COLO668 (cell line): ENCODE data around the gene OTX2.
A peak's percentile ranks its signal among the peaks of the same experiment; 100 is the strongest.

ENCODE experiments used
- DNase-seq: peaks from one replicate; lab custom pipeline; 2025; ENCODE audit not compliant: unreplicated experiment; lab: John Stamatoyannopoulos, UW

OTX2 gene

GRCh38 chr14:56810147-56810719 is at the start of gene OTX2:
OTX2 (minus strand) TSS chr14:56810479; CDS start chr14:56805456, 5,023 bp downstream.
- no peak for DNase-seq

GRCh38 chr14:56858422-56858821 is 48.1 kb upstream of the OTX2 start:
- no peak for DNase-seq

- DNase-seq = no peak
These were observed 46.9 kb upstream of the OTX2 start for GRCh38 chr14:56857216-56857615.

- peak; percentile 67 for DNase-seq
These were observed 45.7 kb upstream of the OTX2 start for GRCh38 chr14:56855891-56856461.

GRCh38 chr14:56854325-56854724 is 44.0 kb upstream of the OTX2 start:
- no peak for DNase-seq

- DNase-seq = no peak
These were observed 37.0 kb upstream of the OTX2 start for GRCh38 chr14:56846970-56847930.

GRCh38 chr14:56844406-56845002 is 34.2 kb upstream of the OTX2 start:
- DNase-seq = no peak

- DNase-seq = no peak
These were observed 31.3 kb upstream of the OTX2 start for GRCh38 chr14:56841611-56842010.

GRCh38 chr14:56840221-56840620 is 29.9 kb upstream of the OTX2 start:
- DNase-seq = no peak

- DNase-seq = no peak
These were observed 18.9 kb upstream of the OTX2 start for GRCh38 chr14:56829151-56829550.

GRCh38 chr14:56826214-56826613 is 15.9 kb upstream of the OTX2 start:
- DNase-seq = no peak

- DNase-seq = no peak
These were observed 11.7 kb upstream of the OTX2 start for GRCh38 chr14:56821805-56822610.

GRCh38 chr14:56821177-56821576 is 10.9 kb upstream of the OTX2 start:
- no peak for DNase-seq

GRCh38 chr14:56817396-56817921 is 7.2 kb upstream of the OTX2 start:
- no peak for DNase-seq

GRCh38 chr14:56816574-56817391 is 6.5 kb upstream of the OTX2 start:
- DNase-seq = no peak

GRCh38 chr14:56815745-56816144 is 5.5 kb upstream of the OTX2 start:
- DNase-seq = no peak

- DNase-seq = no peak
These were observed 4.9 kb upstream of the OTX2 start for GRCh38 chr14:56814969-56815700.

- DNase-seq = no peak
These were observed 4.3 kb upstream of the OTX2 start for GRCh38 chr14:56814519-56814959.

- no peak for DNase-seq
These were observed 2.9 kb upstream of the OTX2 start for GRCh38 chr14:56813143-56813551.
